ENCODE results near the gene DUSP7. TPM values are rescaled to one million over a fixed set of nuclear protein-coding genes. Genes with fewer than 3 reads are reported as not detected.
"Not testable (repeated sequence)": the region's sequence is repeated elsewhere in the genome, so short reads cannot be mapped to it uniquely, and the experiment has no call there.

DUSP7 gene
- total RNA-seq, 1 experiment from 2014 or later: 18.8 TPM

- TF ChIP-seq ARID4B (CRISPR knock-in tag; IDR thresholded peaks at IDR 0.05; ENCODE audit: borderline replicate concordance) (no peak), RELA (CRISPR knock-in tag; IDR thresholded peaks at IDR 0.05; ENCODE audit: borderline replicate concordance) (no peak), CBFB (CRISPR knock-in tag; IDR thresholded peaks at IDR 0.05; ENCODE audit: low read depth) (no peak), MXD4 (CRISPR knock-in tag; IDR thresholded peaks at IDR 0.05; ENCODE audit: borderline replicate concordance) (no peak), NFATC4 (CRISPR knock-in tag; IDR thresholded peaks at IDR 0.05) (no peak), ZNF425 (CRISPR knock-in tag; conservative IDR thresholded peaks at IDR 0.05) (no peak), PRRX2 (CRISPR knock-in tag; IDR thresholded peaks at IDR 0.05) (no peak)
Observed at GRCh38 chr3:52034651-52035050, 21.7 kb downstream of the DUSP7 start (continued).

GRCh38 chr3:52034212-52034611 lies 22.2 kb downstream of the DUSP7 start:
- DNase-seq (ENCODE audit: low spot score) (no peak), ATAC-seq (no peak)
- ChIA-PET CTCF (interaction anchor here (3.7 kb wide), 1 partner anchor 29 kb away, joined by 22 read pairs; no protein-coding TSS in a partner anchor), POLR2A (no interaction called here)
- Mint-ChIP-seq H3K27me3 (ENCODE audit: low read depth) (no peaks in the 10 kb centered on the region), H3K27ac (no peak overlapping the region), H3K9me3 (no peaks in the 10 kb centered on the region), H3K4me1 (peaks cover 7% of the 10 kb centered on the region; the same call in 1 of the 2 replicates), H3K36me3 (no peaks in the 10 kb centered on the region), H3K4me3 (no peak overlapping the region)
- TF ChIP-seq RELA (CRISPR knock-in tag; IDR thresholded peaks at IDR 0.05; ENCODE audit: borderline replicate concordance) (no peak), AR (CRISPR knock-in tag; IDR thresholded peaks at IDR 0.05) (no peak), GRHL2 (CRISPR knock-in tag; IDR thresholded peaks at IDR 0.05; ENCODE audit: insufficient replicate concordance, severe bottlenecking) (no peak), ZBTB43 (CRISPR knock-in tag; IDR thresholded peaks at IDR 0.05) (no peak), PRRX2 (CRISPR knock-in tag; IDR thresholded peaks at IDR 0.05) (no peak), OVOL2 (CRISPR knock-in tag; IDR thresholded peaks at IDR 0.05; ENCODE audit: borderline replicate concordance) (no peak), ZNF317 (CRISPR knock-in tag; IDR thresholded peaks at IDR 0.05; ENCODE audit: borderline replicate concordance, low read depth) (no peak), CDX4 (CRISPR knock-in tag; IDR thresholded peaks at IDR 0.05; ENCODE audit: borderline replicate concordance) (no peak), CREB1 (CRISPR knock-in tag; IDR thresholded peaks at IDR 0.05) (no peak), MAX (CRISPR knock-in tag; IDR thresholded peaks at IDR 0.05) (no peak), HMGXB4 (CRISPR knock-in tag; IDR thresholded peaks at IDR 0.05) (no peak), SP1 (CRISPR knock-in tag; conservative IDR thresholded peaks at IDR 0.05) (no peak), TEAD1 (CRISPR knock-in tag; IDR thresholded peaks at IDR 0.05) (no peak), NFYB (CRISPR knock-in tag; conservative IDR thresholded peaks at IDR 0.05; ENCODE audit: low read depth) (no peak)

- H3K36me3 Mint-ChIP-seq; POLR2A ChIA-PET; H3K9me3 Mint-ChIP-seq; H3K4me3 Mint-ChIP-seq; H3K27me3 Mint-ChIP-seq (ENCODE audit: low read depth); H3K4me1 Mint-ChIP-seq; DNase-seq (ENCODE audit: low spot score); ATAC-seq: not testable (repeated sequence)
- CTCF ChIA-PET: interaction anchor here (0.8 to 3.7 kb wide), 3 partner anchors 22 to 51 kb away, joined by 4 to 22 read pairs (median 4); partner anchors contain the start of gene ACY1
- peak overlapping the region; percentile 41; the same call in 1 of the 2 replicates for H3K27ac Mint-ChIP-seq
Observed at GRCh38 chr3:52033748-52034147, 22.6 kb downstream of the DUSP7 start.

Data from WTC11 (cell line).